ENCODE results near the gene A1CF. TPM values are rescaled to one million over a fixed set of nuclear protein-coding genes. Genes with fewer than 3 reads are reported as not detected.

Gene A1CF, protein sequence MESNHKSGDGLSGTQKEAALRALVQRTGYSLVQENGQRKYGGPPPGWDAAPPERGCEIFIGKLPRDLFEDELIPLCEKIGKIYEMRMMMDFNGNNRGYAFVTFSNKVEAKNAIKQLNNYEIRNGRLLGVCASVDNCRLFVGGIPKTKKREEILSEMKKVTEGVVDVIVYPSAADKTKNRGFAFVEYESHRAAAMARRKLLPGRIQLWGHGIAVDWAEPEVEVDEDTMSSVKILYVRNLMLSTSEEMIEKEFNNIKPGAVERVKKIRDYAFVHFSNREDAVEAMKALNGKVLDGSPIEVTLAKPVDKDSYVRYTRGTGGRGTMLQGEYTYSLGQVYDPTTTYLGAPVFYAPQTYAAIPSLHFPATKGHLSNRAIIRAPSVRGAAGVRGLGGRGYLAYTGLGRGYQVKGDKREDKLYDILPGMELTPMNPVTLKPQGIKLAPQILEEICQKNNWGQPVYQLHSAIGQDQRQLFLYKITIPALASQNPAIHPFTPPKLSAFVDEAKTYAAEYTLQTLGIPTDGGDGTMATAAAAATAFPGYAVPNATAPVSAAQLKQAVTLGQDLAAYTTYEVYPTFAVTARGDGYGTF
- total RNA-seq, result not detected

DNA sequence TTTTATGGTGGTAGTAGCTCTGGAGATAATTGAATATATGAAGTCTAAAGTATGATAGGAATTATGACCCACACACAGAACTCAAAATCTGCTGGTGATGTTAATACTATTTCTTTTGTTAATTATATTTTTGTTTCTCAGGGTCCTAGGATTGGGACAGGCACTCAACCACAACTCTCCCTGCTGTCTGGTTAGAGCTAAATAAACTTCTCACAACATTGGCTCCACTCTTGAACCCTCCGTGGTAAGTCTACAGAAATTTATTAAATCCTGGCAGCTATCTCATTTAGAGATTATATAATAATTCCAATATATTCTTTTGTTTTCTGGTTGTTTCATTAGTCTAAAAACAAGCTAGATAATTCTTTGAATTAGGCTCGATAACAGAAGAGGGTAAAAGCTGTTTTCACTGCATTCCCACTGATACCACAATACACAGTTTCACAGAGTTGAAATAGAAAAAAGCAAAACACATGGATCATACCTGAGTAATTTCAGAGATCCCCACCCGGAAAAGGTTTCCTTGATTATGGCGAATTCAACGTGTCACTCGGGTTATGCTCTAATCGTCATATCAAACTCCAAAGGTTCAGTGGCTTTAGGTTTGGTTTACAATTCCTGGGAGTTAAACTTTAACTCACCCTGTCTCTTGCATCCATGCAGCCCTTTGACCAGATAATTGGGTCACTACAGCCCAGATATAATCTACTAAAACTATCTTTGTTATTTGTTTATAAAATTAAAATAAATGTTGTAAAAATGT, at the start of gene A1CF:
TSS of gene A1CF (minus strand) at position 531 of the 763 bp plus-strand sequence. CDS start 25,687 bp downstream, outside the sequence.

Other genes starting within 250 kb of the A1CF start
- 6.3 TPM for gene ASAH2B, start 145.7 kb downstream of the A1CF start, total RNA-seq
- 52.7 TPM for gene PRKG1, start 188.9 kb upstream of the A1CF start, total RNA-seq

All from camera-type eye (tissue), 1 donor.